ENCODE data around the gene FOSL2.
A peak's percentile ranks its signal among the peaks of the same experiment; 100 is the strongest.

Gene FOSL2

DNA sequence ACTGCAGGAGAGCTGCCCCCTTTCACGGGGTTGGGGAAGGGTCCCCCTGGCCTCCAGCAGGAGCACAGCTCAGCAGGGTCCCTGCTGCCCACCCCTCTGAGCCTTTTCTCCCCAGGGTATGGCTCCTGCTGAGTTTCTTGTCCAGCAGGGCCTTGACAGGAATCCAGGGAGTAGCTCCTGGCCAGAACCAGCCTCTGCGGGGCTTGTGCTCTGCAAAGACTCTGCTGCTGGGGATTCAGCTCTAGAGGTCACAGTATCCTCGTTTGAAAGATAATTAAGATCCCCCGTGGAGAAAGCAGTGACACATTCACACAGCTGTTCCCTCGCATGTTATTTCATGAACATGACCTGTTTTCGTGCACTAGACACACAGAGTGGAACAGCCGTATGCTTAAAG is 21.2 kb downstream of the FOSL2 start:
- no peak for DNase-seq

GRCh38 chr2:28414583-28414982 is 21.9 kb downstream of the FOSL2 start:
- DNase-seq = no peak

GRCh38 chr2:28415010-28415409 is 22.4 kb downstream of the FOSL2 start:
- DNase-seq = no peak

GRCh38 chr2:28415715-28416114 is 23.1 kb downstream of the FOSL2 start:
- DNase-seq = no peak

GRCh38 chr2:28419003-28419402 is 26.3 kb downstream of the FOSL2 start:
- DNase-seq = no peak

GRCh38 chr2:28419443-28420270 is 27.0 kb downstream of the FOSL2 start:
- no peak for DNase-seq

DNA sequence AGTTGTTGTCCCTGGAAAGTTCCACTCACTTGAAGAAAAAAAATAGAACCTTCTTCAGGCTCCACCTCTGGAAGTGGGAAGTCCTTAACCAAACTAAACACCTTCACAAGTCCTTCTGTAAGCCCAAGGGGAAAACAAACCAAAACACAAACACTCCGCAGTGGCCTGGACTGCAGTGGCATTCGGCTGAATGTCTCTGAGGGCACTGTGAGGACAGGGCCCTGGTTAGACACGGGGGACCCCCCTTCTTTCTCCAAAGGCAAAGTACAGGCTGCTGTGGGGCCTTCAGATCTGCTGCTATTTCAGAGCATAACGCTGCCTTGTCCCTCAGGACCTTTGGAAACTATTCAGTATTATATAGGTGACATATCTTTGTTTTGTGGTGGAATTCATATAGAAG is 28.1 kb downstream of the FOSL2 start:
- DNase-seq = no peak

- no peak for DNase-seq
Observed at GRCh38 chr2:28422908-28423741, 30.5 kb downstream of the FOSL2 start.

DNA sequence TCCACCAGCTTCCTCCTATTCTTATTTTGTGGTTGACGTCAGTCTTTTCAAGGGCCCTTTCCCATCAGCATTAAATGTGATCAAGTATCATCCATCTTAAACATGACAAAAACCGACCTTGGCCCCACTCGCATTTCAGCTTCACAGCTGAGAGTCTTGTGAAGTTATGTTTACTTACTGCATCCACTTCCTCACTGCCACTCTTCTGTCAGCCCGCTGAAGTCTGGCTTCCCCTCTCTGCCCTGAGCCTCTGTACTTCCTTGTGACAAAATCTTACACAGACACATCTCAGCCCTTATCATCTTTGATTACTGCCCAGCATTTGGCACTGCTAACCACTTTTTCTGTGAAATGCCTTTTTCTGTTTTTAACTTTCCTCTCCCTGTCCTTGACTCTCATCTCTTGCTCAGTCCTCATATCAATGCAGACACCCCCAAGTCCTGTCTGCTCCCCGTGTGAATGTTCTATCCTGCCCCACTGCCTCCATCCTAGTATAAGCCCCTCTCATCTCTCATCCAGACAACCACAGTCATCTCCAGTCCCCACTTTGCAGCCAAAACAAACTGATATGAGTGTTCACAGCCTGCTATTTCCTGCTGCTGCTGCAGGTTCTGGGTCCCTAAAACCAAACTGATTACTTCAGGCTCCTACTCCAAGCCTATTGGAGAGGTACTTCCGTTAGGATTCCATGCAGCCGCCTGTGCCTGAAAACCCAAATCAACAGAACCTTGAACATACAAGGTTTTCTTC is 31.4 kb downstream of the FOSL2 start:
- DNase-seq = no peak

DNA sequence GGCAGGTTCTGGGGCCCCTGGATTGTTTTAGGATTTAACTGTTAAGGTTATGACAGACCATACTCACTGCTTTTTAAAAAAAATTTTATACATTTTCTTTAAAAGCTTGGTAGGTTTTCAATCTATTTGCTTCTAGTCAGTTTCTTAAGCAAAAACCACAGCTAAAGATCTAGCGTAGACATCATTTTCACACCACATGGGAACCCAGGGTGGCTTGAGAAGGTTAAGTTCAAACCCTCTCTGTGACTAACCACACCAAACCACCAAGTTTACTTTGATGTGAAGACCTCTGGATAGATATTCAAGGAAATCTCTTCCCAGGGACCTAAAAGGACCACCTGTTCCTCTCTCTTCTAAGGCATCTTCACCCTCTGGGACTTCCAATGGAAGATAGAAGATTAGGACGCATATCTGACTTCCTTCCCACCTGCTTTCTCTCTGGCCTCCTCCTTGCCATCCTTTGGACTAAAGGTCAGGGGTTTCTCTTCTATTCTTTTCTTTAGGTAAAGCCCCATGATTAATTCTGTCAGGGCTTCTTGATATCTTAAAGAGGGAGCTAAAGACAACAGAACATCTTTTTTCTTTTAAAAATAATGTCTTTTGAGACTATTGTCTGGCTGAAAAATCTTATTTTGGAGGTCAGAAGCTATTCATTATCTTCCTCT is 32.3 kb downstream of the FOSL2 start:
- no peak for DNase-seq

DNA sequence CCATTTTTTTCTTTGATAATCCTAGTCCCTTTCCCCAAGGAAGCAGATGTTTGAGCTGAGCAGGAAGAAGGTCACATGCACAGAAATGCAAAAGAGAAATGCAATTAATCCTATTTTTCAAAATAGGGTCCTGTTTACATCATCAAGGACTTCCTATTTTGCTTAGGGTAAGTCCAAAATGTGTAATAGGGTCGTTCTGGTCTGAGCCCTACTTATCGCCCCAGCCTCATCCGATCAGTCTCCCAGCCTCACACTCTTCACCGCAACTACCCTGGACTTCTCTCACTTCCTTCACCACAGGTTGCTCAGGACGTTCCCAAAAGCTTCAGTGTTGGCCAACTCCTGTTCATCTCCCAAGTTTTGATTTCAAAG is 32.8 kb downstream of the FOSL2 start:
- no peak for DNase-seq

DNA sequence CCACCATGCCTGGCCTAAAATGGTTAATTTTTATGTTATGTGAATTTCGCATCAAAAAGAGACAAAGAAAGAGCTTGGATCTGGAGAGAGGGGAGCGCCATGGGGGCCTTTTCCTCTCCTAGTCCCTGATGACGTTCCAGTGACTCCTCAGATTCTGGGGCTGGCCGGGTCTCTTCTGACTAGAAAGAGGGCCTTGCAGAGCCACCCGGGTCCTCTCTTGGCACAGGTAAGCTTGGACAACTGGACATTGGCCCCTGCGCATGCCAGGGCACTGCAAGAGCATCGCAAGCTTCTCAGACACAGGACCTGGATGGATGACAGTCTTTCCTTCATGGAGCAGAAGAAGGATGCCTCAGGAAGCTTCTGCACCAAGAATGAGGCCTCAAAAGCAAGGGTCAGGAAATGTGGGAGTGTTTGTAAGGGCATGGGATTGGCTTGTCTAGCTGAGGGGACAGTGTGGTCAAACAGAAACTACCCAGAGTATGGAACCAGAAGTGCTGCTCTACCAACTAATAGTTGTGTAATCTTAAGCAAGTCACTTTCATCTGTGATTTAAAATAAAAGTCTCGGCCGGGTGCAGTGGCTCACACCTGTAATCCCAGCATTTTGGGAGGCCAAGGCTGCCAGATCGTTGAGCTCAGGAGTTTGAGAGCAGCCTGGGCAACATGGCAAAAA is 35.2 kb downstream of the FOSL2 start:
- no peak for DNase-seq

- no peak for DNase-seq
Observed at GRCh38 chr2:28428486-28428885, 35.8 kb downstream of the FOSL2 start.

DNA sequence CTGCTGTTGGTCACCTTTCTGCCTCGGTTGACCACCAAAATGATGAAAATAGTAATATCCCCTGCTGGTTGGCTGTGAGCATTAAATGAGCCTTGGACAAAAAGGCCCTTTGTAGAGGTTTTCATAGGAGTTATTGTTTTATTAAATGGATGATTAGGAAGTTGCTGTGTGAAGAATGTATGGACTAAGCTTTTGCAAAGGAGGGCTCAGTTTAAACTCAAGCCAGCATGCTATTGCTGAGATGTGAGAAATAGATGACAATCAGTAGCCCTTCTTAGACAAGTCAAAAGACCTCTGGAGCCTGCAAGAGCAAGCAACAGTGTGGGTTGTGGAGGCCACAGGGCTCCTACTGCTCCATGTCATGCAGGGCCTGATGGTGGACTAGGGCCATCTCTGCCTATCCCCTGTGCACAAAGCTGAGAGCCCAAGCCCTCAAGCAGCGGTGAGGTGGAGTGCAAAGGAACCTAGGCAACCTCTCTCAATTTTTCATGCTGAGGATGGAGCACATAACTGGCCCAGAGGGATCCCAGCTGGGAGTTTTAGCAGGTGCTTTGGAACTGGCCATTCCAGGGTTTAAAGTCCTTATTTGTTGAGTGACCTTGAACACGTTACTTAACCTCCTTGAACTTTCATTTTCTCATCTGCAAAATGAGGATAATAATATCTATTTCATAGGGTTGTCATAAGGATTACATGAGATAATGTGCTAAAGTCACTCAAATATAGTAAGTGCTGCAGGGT is 37.1 kb downstream of the FOSL2 start:
- no peak for DNase-seq

- no peak for DNase-seq
Observed at GRCh38 chr2:28430377-28430765, 37.7 kb downstream of the FOSL2 start.

GRCh38 chr2:28430788-28431418 is 38.2 kb downstream of the FOSL2 start:
- DNase-seq = no peak

- DNase-seq = no peak
Observed at GRCh38 chr2:28431741-28432140, 39.1 kb downstream of the FOSL2 start.

- no peak for DNase-seq
Observed at GRCh38 chr2:28432362-28432761, 39.7 kb downstream of the FOSL2 start.

GRCh38 chr2:28433215-28433614 is 40.6 kb downstream of the FOSL2 start:
- DNase-seq = no peak

DNA sequence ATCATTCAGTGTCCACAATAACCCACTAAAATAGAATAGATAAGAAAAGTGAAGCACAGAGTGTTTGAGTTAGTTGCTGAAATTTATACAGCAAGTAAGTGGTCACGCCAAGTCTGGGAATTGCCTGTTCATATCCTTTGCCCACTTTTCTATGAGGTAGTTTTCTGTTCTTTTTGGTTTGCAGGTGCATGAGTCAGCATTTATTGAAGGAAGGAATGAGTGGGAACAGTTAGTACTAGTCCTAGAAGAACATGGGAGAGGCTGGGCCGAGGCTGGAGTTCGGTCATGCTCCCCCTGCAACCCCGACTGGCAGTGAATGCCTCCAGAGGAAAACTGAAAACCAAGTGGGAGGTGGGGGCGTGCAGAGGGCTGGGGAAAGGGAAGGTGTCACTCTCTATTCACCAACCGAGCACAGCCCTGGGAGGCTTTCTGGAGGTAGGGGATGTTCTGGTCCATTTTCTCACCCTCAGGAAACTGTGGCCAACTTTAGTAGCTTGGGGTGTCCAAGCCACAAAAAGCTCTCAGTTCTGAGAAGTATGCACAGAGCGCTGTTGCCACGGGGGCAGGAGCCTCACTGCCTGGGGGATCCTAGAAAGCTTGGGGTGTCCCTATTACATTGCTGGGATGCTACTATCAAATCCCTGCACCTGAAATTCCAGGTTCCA is 41.4 kb downstream of the FOSL2 start:
- DNase-seq = no peak

- peak; percentile 93 for DNase-seq
Observed at GRCh38 chr2:28434600-28434989, 41.9 kb downstream of the FOSL2 start.

Measured in SHP77 treated with DMSO at 0.1 percent for 48 hours (cell line).